ENCODE measurements around the gene SPINDOC.

The SPINDOC gene

GRCh38 chr11:63876616-63877015, 63.4 kb downstream of the SPINDOC start:
- no peak for DNase-seq (ENCODE audit: insufficient read length, low spot score)

More at GRCh38 chr11:63876616-63877015, 63.4 kb downstream of the SPINDOC start:
- TF ChIP-seq CTCF (IDR thresholded peaks at IDR 0.05; ENCODE audit: insufficient read depth, missing control alignments): no peak
- no peak for FAIRE-seq
